Ovary (tissue), 9 donors: ENCODE data around the gene COL5A3. TPM values are rescaled to one million over a fixed set of nuclear protein-coding genes. Genes with fewer than 3 reads are reported as not detected.

Experiments used
- DNase-seq, 5 donors: peaks; one replicate each; pipeline ENCODE4 v3.0.0-alpha.2; 2019 to 2020
- H3K27ac ChIP-seq, 2 donors: fragments of 200-600 bp; one replicate each; pipeline versions ENCODE4 v1.5.1 to v1.8.0; 2019 to 2022
- H3K27me3 ChIP-seq: fragments of 200-600 bp; one replicate; pipeline ENCODE4 v1.8.0; 2022
- H3K36me3 ChIP-seq: fragments of 200-600 bp; sonication (generic); one replicate; pipeline ENCODE4 v1.5.1; 2019
- H3K4me1 ChIP-seq: one replicate; pipeline ENCODE4 v1.8.1; 2013; ENCODE audit warnings: mild to moderate bottlenecking, moderate library complexity; ENCODE audit not compliant: insufficient read depth
- H3K4me3 ChIP-seq: fragments of 200-600 bp; sonication (generic); one replicate; pipeline ENCODE4 v1.5.1; 2017
- H3K9me3 ChIP-seq, 2 donors: fragments of 200-600 bp in 1 of 2; sonication (generic) in 1 of 2; one replicate each; pipeline versions ENCODE4 v1.5.1 to v1.8.1; 2013 to 2019; ENCODE audit warnings: mild to moderate bottlenecking in 1 of 2, moderate library complexity in 1 of 2
- EP300 ChIP-seq: sonication (generic); formaldehyde crosslinking; IDR thresholded peaks from one replicate; pipeline ENCODE4 v1.6.1; 2017; ENCODE audit warnings: antibody characterized with exemption
- POLR2A ChIP-seq: fragments of 450-650 bp; IDR thresholded peaks from one replicate; pipeline ENCODE4 v1.6.1; 2017; ENCODE audit warnings: antibody characterized with exemption, mild to moderate bottlenecking, moderate library complexity
- WGBS, 3 donors: extraction: QIAGEN DNeasy Blood & Tissue Kit in 1 of 3; methylation state at CpG; one replicate each; pipeline versions ENCODE4 v1.1.5 to v1.1.7; 2013 to 2017; 5-methylcytosine and 5-hydroxymethylcytosine counted together
- intact Hi-C, 4 donors: fragments of 100-400 bp; cut with DNase I; formaldehyde crosslinking; loops; one replicate each; pipeline versions ENCODE4 v1.11.0 to v1.15.1; 2022 to 2023
- polyA plus RNA-seq, 2 donors: library from polyadenylated mRNA; stranded (reverse); fragments of 200-250 nt in 1 of 2; fragments of 350-450 nt in 1 of 2; fragmentation: Illumina TruSeq in 1 of 2; extraction: RNeasy Lipid Tissue Mini Kit (QIAGEN cat#74804) in 1 of 2; gene quantifications; one replicate each; pipeline ENCODE4 v1.2.3, GENCODE V29; 2013 to 2014
- total RNA-seq, 7 donors: library from RNA; depleted of rRNA in 2 of 7; stranded (reverse); fragments of >200 nt in 2 of 7; fragmentation: NEBNext Ultra II Directional in 3 of 7; extraction: Animal tissue kit (Norgen Biotek cat#: 25700) in 3 of 7; gene quantifications; one replicate each; pipeline versions ENCODE4 v1.1.0 to v1.2.4, GENCODE V29; 2016 to 2023
- TF ChIP-seq, protein P1 (sequence below), 3 donors: fragments of 450-650 bp in 2 of 3; fragments of 200-600 bp in 1 of 3; IDR thresholded peaks; one replicate each; pipeline versions ENCODE4 v1.5.1 to v1.8.0; 2016 to 2022; ENCODE audit warnings: antibody characterized with exemption in 3 of 3, mild to moderate bottlenecking in 1 of 3
- donor health status: DM: no; HTN: no; CAD: no; lungs with moderate emphysema.
- donor health status: DM: no; HTN: no; CAD: no.
- donor health status: Bipolar disorder and iron deficiency.
- donor health status: DM: yes; HTN: yes; CAD: no.
- donor health status: DM: no; HTN: no; CAD: no.
- donor health status: DM: yes; HTN: yes; CAD: no.

COL5A3 gene
- total and polyA plus RNA-seq, 9 donors = 1.5 to 9.0 (median 4.4) TPM

DNA sequence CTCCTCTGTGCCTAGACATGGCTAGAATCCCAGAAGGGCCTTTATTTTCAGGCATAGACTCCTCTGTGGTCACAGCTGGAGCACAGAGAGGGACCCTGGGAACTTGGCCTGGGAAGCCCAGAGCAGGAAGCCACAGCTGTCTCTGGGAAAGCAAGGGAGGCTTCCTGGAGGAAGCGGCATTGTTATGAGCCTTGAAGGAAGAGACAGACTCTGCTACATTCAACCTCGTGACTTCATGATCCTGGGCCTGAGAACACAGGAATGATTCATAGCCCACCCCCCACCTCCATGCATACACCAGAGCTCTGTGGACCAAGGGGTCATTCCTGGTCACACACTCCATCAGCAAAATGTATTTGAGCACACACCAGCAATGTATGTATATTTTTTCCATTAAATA lies 11.6 kb upstream of the COL5A3 start:
- H3K4me1 ChIP-seq = no peaks in the 10 kb centered on the region
- DNase-seq = no peak
- H3K4me3 ChIP-seq = no peak overlapping the region
- H3K27me3 ChIP-seq = no peaks in the 10 kb centered on the region
- WGBS, 3 donors = 62 to 88% (median 75%) methylated on average over 2 of the region's 2 CpGs
- no peaks in the 10 kb centered on the region for H3K9me3 ChIP-seq
- intact Hi-C loops = no loop called here
- H3K36me3 ChIP-seq = no peaks in the 10 kb centered on the region
- TF ChIP-seq, protein P1, sequence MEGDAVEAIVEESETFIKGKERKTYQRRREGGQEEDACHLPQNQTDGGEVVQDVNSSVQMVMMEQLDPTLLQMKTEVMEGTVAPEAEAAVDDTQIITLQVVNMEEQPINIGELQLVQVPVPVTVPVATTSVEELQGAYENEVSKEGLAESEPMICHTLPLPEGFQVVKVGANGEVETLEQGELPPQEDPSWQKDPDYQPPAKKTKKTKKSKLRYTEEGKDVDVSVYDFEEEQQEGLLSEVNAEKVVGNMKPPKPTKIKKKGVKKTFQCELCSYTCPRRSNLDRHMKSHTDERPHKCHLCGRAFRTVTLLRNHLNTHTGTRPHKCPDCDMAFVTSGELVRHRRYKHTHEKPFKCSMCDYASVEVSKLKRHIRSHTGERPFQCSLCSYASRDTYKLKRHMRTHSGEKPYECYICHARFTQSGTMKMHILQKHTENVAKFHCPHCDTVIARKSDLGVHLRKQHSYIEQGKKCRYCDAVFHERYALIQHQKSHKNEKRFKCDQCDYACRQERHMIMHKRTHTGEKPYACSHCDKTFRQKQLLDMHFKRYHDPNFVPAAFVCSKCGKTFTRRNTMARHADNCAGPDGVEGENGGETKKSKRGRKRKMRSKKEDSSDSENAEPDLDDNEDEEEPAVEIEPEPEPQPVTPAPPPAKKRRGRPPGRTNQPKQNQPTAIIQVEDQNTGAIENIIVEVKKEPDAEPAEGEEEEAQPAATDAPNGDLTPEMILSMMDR (IDR thresholded peaks at IDR 0.05) = no peak
- TF ChIP-seq EP300 (no peak), POLR2A (no peak)
- H3K27ac ChIP-seq = no peak overlapping the region

DNA sequence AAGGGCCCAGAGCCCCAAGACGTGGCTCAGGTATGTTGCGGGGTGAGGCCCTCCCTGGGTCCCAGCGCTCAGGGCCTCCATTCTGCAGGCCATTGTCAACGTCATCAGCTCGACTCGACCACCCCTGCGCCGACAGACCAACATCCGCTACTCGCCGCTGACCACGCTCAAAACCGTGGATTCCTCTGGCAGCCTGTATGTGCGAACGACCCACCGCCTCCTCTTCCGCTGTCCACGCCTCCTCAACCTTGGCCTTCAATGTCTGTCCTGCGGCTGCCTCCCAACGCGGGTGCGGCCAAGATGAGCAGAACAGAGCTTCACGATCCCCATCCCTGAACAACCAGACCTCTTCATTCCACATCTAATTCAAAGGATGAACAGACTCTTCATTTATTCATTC lies 11.1 kb upstream of the COL5A3 start:
- H3K4me1 ChIP-seq = no peaks in the 10 kb centered on the region
- WGBS, 3 donors = 82 to 86% (median 86%) methylated on average over 23 of the region's 23 CpGs
- no peaks in the 10 kb centered on the region for H3K9me3 ChIP-seq
- H3K27ac ChIP-seq = no peak overlapping the region
- intact Hi-C loops = no loop called here
- H3K27me3 ChIP-seq = no peaks in the 10 kb centered on the region
- TF ChIP-seq POLR2A = no peak
- TF ChIP-seq EP300 = no peak
- TF ChIP-seq, protein P1 (IDR thresholded peaks at IDR 0.05) = no peak
- H3K36me3 ChIP-seq = no peaks in the 10 kb centered on the region
- H3K4me3 ChIP-seq = no peak overlapping the region
- DNase-seq = no peak

- 69 to 90% (median 85%) methylated on average over 6 of the region's 6 CpGs for WGBS, 3 donors
- H3K27ac ChIP-seq = no peak overlapping the region
- no peaks in the 10 kb centered on the region for H3K9me3 ChIP-seq
- no peak overlapping the region for H3K4me3 ChIP-seq
- H3K4me1 ChIP-seq = no peaks in the 10 kb centered on the region
- no peak for DNase-seq
- no peak for TF ChIP-seq POLR2A
- TF ChIP-seq EP300 = no peak
- TF ChIP-seq, protein P1 (IDR thresholded peaks at IDR 0.05) = no peak
- no peaks in the 10 kb centered on the region for H3K36me3 ChIP-seq
- intact Hi-C loops = no loop called here
- H3K27me3 ChIP-seq = no peaks in the 10 kb centered on the region
Measured at GRCh38 chr19:10020851-10021250, 10.5 kb upstream of the COL5A3 start.

DNA sequence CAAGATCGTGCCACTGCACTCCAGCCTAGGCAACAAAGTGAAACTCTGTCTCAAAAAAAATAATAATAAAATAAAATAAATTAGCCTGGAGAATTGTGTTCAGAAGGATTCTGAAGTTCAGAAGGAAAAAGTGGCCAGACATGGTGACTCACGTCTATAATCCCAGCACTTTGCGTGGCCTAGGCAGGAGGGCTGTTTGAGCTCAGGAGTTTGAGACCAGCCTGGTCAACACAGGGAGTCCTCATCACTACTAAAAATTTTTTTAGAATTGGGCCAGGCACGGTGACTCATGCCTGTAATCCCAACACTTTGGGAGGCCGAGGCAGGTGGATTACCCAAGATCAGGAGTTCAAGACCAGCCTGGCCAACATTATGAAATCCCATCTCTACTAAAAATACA lies 8.9 kb upstream of the COL5A3 start:
- no peak for TF ChIP-seq EP300
- TF ChIP-seq, protein P1 (IDR thresholded peaks at IDR 0.05) = no peak
- TF ChIP-seq POLR2A = no peak
- WGBS, 3 donors = 84 to 90% (median 87%) methylated on average over 5 of the region's 5 CpGs
- Histone ChIP-seq H3K27me3 (no peaks in the 10 kb centered on the region), H3K4me1 (no peaks in the 10 kb centered on the region), H3K36me3 (no peaks in the 10 kb centered on the region), H3K27ac (no peak overlapping the region), H3K4me3 (no peak overlapping the region), H3K9me3 (no peaks in the 10 kb centered on the region)
- DNase-seq = no peak
- intact Hi-C loops = no loop called here

DNA sequence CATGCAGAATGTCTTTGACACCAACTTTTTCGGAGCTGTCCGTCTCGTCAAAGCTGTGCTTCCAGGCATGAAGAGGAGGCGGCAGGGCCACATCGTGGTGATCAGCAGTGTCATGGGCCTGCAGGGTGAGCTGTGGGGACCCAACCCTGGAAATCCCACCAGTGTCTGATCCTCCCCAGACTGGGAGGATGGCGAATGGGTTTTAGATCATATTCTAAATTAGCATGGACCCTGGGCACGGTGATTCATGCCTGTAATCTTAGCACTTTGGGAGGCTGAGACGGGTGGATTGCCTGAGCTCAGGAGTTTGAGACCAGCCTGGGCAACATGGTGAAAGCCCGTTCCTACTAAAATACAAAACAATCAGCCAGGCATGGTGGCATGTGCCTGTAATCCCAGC lies 8.5 kb upstream of the COL5A3 start:
- no peak overlapping the region for H3K4me3 ChIP-seq
- H3K4me1 ChIP-seq = no peaks in the 10 kb centered on the region
- TF ChIP-seq, protein P1 (IDR thresholded peaks at IDR 0.05) = no peak
- TF ChIP-seq EP300 (no peak), POLR2A (no peak)
- H3K27me3 ChIP-seq = no peaks in the 10 kb centered on the region
- no peak for DNase-seq
- H3K9me3 ChIP-seq = no peaks in the 10 kb centered on the region
- no peaks in the 10 kb centered on the region for H3K36me3 ChIP-seq
- H3K27ac ChIP-seq = no peak overlapping the region
- intact Hi-C loops = no loop called here
- 78 to 90% (median 81%) methylated on average over 9 of the region's 9 CpGs for WGBS, 3 donors
